Measurements from ENCODE around the gene TOMM70. TPM values are rescaled to one million over a fixed set of nuclear protein-coding genes. Genes with fewer than 3 reads are reported as not detected.

Gene TOMM70
- total RNA-seq, 4 donors from 2014 or later = 42.1 to 53.1 (median 47.9) TPM

DNA sequence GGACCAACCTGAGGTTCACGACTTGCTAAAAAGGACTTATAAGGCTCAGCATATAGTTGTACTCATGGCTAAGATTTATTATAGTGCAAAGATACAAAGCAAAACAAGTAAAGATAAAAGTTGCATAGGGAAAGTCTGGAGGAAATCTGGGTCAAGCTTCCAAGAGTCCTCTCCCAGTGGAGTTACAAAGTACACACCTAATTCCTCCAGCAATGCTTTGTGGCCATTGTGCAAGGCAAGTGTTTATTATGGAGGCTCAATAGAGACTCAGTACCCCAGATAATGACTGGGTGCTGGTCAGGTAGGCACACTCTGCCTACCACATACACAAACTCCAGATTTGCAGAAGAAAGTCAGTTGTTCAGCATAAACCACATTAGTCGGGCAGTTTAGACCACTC is 23.4 kb upstream of the TOMM70 start:
- TF ChIP-seq, protein P1, sequence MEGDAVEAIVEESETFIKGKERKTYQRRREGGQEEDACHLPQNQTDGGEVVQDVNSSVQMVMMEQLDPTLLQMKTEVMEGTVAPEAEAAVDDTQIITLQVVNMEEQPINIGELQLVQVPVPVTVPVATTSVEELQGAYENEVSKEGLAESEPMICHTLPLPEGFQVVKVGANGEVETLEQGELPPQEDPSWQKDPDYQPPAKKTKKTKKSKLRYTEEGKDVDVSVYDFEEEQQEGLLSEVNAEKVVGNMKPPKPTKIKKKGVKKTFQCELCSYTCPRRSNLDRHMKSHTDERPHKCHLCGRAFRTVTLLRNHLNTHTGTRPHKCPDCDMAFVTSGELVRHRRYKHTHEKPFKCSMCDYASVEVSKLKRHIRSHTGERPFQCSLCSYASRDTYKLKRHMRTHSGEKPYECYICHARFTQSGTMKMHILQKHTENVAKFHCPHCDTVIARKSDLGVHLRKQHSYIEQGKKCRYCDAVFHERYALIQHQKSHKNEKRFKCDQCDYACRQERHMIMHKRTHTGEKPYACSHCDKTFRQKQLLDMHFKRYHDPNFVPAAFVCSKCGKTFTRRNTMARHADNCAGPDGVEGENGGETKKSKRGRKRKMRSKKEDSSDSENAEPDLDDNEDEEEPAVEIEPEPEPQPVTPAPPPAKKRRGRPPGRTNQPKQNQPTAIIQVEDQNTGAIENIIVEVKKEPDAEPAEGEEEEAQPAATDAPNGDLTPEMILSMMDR (IDR thresholded peaks at IDR 0.05) = no peak
- DNase-seq (ENCODE audit: low spot score) = no peak
- ATAC-seq (ENCODE audit: low FRiP score) = no peak

DNA sequence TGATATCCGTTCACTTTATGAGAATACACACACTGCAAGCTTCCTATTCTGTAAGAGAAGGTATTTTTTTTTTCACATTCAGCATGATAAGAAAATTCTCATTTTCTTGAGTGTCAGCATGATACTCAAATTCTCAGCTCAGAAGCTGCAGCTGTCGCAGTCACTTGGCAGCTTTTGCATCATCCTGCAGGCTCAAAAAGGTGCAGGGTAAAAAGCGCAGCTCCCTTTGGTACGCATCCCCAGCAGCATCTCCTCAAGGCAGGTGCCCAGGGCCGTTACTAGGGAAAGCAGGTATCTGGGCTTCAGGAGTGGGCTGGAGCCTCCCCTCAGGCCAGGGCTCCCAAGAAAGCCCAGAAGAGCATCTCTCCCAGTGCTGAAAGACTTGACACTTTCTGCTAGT is 22.7 kb upstream of the TOMM70 start:
- no peak for ATAC-seq (ENCODE audit: low FRiP score)
- TF ChIP-seq, protein P1 (IDR thresholded peaks at IDR 0.05) = no peak

DNA sequence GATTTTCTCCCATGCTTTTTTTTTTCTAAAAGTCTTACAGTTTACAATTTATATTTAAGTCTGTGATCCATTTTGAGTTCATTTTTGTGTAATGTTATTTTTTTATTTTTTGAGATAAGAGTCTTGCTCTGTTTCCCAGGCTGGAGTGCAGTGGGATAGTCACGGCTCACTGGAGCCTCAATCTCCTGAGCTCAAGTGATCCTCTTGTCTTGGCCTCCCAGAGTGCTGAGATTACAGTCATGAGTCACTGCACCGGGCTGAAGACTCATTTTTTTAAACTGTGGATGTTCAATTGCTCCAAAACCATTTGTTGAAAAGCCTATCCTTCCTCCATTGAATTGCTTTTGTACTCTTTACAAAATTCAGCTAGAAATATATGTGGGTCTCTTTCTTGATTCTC is 20.0 kb upstream of the TOMM70 start:
- TF ChIP-seq, protein P1 (IDR thresholded peaks at IDR 0.05) = no peak
- no peak for ATAC-seq (ENCODE audit: low FRiP score)

More for the DNA sequence above, 22.7 kb upstream of the TOMM70 start:
- no peak for DNase-seq (ENCODE audit: low spot score)

DNA sequence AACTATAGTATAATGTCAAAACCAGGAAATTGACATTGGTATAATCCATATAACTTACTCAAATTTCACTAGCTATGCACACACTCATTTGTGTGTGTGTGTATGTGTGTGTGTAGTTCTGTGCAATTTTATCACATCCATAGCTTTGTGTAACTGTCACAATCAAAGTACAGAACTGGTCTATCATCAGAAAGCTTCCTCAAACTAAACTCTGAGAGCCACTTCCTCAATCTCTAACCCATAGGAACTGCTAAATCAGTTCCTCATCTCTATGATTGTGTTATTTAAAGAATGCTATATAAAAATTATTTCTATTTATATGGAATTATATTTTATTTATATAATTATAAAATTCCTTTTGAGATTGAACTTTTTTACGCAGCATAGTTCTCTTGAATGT is 18.5 kb upstream of the TOMM70 start:
- no peak for ATAC-seq (ENCODE audit: low FRiP score)
- no peak for DNase-seq (ENCODE audit: low spot score)
- TF ChIP-seq, protein P1 (IDR thresholded peaks at IDR 0.05) = no peak

More for the DNA sequence above, 20.0 kb upstream of the TOMM70 start:
- DNase-seq (ENCODE audit: low spot score) = no peak

DNA sequence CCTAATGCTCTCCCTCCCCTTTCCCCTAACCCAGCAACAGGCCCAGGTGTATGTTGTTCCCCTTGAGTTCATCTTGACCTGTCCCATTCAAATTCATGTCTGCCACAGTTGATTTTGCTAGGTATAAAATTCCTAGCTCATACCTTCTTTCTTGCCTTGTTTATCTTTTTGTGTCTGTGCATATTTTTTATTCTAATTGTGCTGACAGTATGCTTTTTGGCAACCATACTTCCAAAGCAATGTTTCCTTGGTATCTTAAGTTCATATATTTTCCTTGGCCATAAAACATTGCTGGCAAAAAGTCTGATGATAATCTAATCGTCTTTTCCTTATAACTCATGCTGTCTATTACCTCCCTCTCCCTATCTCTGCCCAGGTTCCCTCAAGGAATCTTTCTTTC is 16.0 kb upstream of the TOMM70 start:
- ATAC-seq (ENCODE audit: low FRiP score) (no peak), DNase-seq (ENCODE audit: low spot score) (no peak)
- TF ChIP-seq, protein P1 (IDR thresholded peaks at IDR 0.05) = no peak

DNA sequence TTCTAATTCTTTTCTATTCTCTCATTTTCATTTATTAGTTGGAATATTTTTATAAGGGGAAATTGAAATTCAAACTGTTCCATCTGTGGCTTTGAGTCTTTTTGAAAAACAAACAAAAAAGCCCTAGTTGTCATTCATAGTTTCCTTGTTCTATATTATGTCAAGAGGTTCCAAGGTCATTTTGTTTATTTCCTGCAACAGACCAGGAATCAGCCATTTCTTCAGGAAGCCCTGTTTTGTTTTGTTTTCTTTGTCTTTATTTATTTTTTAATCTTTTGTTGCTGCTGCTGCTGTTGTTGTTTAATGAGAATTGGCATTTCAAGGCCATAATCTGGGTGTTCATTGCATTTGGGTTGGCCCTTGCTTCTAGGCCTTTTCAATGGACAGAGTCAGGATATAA is 15.3 kb upstream of the TOMM70 start:
- ATAC-seq (ENCODE audit: low FRiP score) = no peak
- TF ChIP-seq, protein P1 (IDR thresholded peaks at IDR 0.05) = no peak
- no peak for DNase-seq (ENCODE audit: low spot score)

DNA sequence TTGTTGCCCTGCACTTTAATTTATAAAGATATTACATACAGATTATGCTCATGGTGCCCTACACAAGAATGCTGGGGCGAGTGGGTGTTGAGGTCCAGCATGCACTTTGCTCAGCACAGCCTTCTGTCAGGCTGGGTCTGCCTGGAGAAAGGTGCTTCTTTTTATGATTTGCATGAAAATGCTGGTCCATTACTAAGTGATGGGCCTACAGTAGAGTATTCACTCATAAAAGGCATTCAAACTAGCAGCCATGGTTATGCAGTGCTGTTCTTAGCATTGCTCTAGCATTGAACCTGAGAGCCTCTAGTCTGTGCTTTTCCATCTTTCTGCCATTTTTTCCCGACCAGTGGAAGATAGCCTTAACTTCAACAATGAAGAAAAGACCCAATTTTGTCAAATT is 12.7 kb upstream of the TOMM70 start:
- ATAC-seq (ENCODE audit: low FRiP score) (no peak), DNase-seq (ENCODE audit: low spot score) (no peak)
- TF ChIP-seq, protein P1 (IDR thresholded peaks at IDR 0.05) = no peak
